Endodermal cell (in vitro differentiated cells): Measurements from ENCODE around the gene SPPL2C. TPM values are rescaled to one million over a fixed set of nuclear protein-coding genes. Genes with fewer than 3 reads are reported as not detected.

Experiments
- DNase-seq: peaks from one replicate; pipeline ENCODE4 v3.0.0-alpha.2; 2017
- H3K27ac ChIP-seq: 2 replicates; pipeline ENCODE4 v1.5.1; 2013; ENCODE audit warnings: mild to moderate bottlenecking, low read depth, low read length, moderate library complexity
- H3K27me3 ChIP-seq: 2 replicates; pipeline ENCODE4 v1.6.1; 2013; ENCODE audit warnings: mild to moderate bottlenecking, low read length, moderate library complexity; ENCODE audit not compliant: insufficient read depth, control insufficient read depth, poor library complexity, severe bottlenecking
- H3K36me3 ChIP-seq: 2 replicates; pipeline ENCODE4 v1.7.0; 2013; ENCODE audit warnings: mild to moderate bottlenecking, low read length, moderate library complexity; ENCODE audit not compliant: control insufficient read depth, insufficient read depth
- H3K4me1 ChIP-seq: one replicate; pipeline ENCODE4 v1.7.0; 2013; ENCODE audit warnings: low read length; ENCODE audit not compliant: control insufficient read depth, insufficient read depth
- H3K4me3 ChIP-seq: 2 replicates; pipeline ENCODE4 v1.5.1; 2013; ENCODE audit warnings: mild to moderate bottlenecking, low read length, moderate library complexity
- H3K9ac ChIP-seq: 2 replicates; pipeline ENCODE4 v1.6.1; 2013; ENCODE audit warnings: mild to moderate bottlenecking, low read length, moderate library complexity; ENCODE audit not compliant: poor library complexity, severe bottlenecking; ENCODE audit errors: extremely low read depth
- H3K9me3 ChIP-seq: 2 replicates; pipeline ENCODE4 v1.6.1; 2013; ENCODE audit warnings: mild to moderate bottlenecking, low read length, moderate library complexity; ENCODE audit not compliant: control insufficient read depth
- H3K27ac Mint-ChIP-seq: 2 replicates; pipeline ENCODE4 v1.8.0; 2020; ENCODE audit warnings: mixed read lengths
- H3K27me3 Mint-ChIP-seq: 2 replicates; pipeline ENCODE4 v1.8.0; 2021; ENCODE audit warnings: mild to moderate bottlenecking, mixed read lengths; ENCODE audit not compliant: insufficient read depth
- H3K36me3 Mint-ChIP-seq: 2 replicates; pipeline ENCODE4 v1.8.0; 2020; ENCODE audit warnings: low read depth, mixed read lengths
- H3K4me1 Mint-ChIP-seq: 2 replicates; pipeline ENCODE4 v1.8.0; 2020; ENCODE audit warnings: mixed read lengths
- H3K4me3 Mint-ChIP-seq: 2 replicates; pipeline ENCODE4 v1.8.0; 2020; ENCODE audit warnings: mild to moderate bottlenecking, moderate library complexity, mixed read lengths
- H3K9me3 Mint-ChIP-seq: 2 replicates; pipeline ENCODE4 v1.8.0; 2020; ENCODE audit warnings: mild to moderate bottlenecking, mixed read lengths
- WGBS, 2 experiments: methylation state at CpG; one replicate each; pipeline versions ENCODE4 v1.1.5 to v1.1.7; 2013; ENCODE audit warnings: missing lambda C conversion rate in 2 of 2, mixed read lengths in 1 of 2; ENCODE audit not compliant: insufficient coverage in 1 of 2, insufficient read length in 1 of 2; 5-methylcytosine and 5-hydroxymethylcytosine counted together
- total RNA-seq, 2 donors: library from RNA; stranded (reverse); fragmentation: NEBNext Ultra II Directional in 1 of 2; extraction: Animal tissue kit (Norgen Biotek cat#: 25700) in 1 of 2; gene quantifications; 2 replicates in 1 of 2; 3 replicates in 1 of 2; pipeline ENCODE4 v1.2.1, GENCODE V29; 2021
- TF ChIP-seq, protein P1 (sequence below): fragments of 200-600 bp; sonication (generic); conservative IDR thresholded peaks from 2 replicates; pipeline ENCODE4 v1.5.0; 2021; ENCODE audit warnings: antibody characterized with exemption, mild to moderate bottlenecking

Gene SPPL2C
- total RNA-seq, 2 donors from 2014 or later: not detected

DNA sequence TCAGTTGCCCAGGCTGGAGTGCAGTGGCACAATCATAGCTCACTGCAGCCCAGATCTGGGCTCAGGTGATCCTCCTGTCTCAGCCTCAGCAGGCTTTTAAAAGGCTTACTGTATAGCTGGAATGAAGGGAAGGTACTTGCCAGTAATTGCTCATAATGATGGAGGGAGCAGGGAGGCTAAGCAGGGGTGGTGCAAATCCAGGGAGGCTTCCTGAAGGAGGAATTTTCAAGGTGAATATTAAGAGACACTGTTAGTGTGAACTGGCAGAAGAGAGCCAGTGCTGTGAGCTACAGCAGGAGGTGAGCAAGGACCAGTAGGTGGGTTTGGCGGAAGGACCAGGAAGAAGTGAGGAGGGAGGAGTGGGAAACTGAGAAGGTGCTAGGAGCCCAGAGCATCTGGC is 35.8 kb upstream of the SPPL2C start:
- Histone ChIP-seq H3K27me3 (no peaks in the 10 kb centered on the region), H3K36me3 (no peaks in the 10 kb centered on the region), H3K4me1 (no peaks in the 10 kb centered on the region), H3K27ac (no peak overlapping the region), H3K9ac (no peak overlapping the region), H3K9me3 (no peaks in the 10 kb centered on the region), H3K4me3 (no peak overlapping the region)
- Mint-ChIP-seq H3K27ac (no peak overlapping the region), H3K9me3 (no peaks in the 10 kb centered on the region), H3K4me3 (no peak overlapping the region), H3K27me3 (peaks cover 17% of the 10 kb centered on the region), H3K4me1 (no peaks in the 10 kb centered on the region), H3K36me3 (no peaks in the 10 kb centered on the region)
- no peak for DNase-seq
- TF ChIP-seq, protein P1, sequence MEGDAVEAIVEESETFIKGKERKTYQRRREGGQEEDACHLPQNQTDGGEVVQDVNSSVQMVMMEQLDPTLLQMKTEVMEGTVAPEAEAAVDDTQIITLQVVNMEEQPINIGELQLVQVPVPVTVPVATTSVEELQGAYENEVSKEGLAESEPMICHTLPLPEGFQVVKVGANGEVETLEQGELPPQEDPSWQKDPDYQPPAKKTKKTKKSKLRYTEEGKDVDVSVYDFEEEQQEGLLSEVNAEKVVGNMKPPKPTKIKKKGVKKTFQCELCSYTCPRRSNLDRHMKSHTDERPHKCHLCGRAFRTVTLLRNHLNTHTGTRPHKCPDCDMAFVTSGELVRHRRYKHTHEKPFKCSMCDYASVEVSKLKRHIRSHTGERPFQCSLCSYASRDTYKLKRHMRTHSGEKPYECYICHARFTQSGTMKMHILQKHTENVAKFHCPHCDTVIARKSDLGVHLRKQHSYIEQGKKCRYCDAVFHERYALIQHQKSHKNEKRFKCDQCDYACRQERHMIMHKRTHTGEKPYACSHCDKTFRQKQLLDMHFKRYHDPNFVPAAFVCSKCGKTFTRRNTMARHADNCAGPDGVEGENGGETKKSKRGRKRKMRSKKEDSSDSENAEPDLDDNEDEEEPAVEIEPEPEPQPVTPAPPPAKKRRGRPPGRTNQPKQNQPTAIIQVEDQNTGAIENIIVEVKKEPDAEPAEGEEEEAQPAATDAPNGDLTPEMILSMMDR: no peak
- WGBS, 2 experiments: 85 to 100% methylated on average over 1 of the region's 1 CpG

DNA sequence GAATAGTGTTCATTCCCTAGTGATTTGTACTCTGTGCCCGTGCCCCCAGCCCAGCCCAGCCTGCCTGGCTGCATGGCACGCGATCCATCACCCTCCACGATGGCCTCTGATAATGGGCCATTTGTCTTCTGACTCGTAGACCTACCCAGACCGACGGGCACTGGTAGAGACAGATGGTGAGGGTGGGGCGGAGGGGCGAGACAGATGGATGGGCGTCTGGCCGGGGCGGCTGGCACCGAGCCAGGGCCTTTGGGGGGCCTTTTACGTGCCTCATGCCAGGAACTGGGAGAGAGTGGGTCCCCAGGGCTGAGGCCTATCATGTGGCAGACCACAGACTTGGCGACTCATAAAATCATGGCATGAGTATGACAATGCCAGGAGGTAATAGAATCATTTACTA is 35.2 kb upstream of the SPPL2C start:
- Histone ChIP-seq H3K4me3 (no peak overlapping the region), H3K27ac (no peak overlapping the region), H3K27me3 (no peaks in the 10 kb centered on the region), H3K4me1 (no peaks in the 10 kb centered on the region), H3K9ac (no peak overlapping the region), H3K9me3 (no peaks in the 10 kb centered on the region), H3K36me3 (no peaks in the 10 kb centered on the region)
- TF ChIP-seq, protein P1: no peak
- Mint-ChIP-seq H3K27me3 (peaks cover 13% of the 10 kb centered on the region), H3K27ac (no peak overlapping the region), H3K36me3 (no peaks in the 10 kb centered on the region), H3K9me3 (no peaks in the 10 kb centered on the region), H3K4me1 (no peaks in the 10 kb centered on the region), H3K4me3 (no peak overlapping the region)
- no peak for DNase-seq
- 91 to 98% methylated on average over 9 to 15 of the region's 15 CpGs for WGBS, 2 experiments

DNA sequence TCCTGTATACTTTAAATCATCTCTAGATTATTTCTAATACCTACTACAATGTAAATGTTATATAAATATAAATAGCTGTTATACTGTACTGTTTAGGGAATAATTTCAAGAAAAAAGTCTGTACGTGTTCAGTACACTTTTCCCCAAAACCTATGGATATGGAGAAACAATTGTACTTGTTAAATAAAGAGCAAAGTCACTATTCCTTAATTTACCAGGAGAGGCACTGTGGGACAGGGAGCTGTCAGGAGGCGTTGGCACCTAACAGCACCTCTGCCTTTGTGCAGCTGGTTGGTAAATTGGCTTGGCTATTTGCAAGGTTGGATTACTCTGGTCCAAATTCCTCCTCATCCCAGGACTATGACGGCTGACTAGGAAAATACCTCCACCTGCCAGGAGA is 32.6 kb upstream of the SPPL2C start:
- no peak for DNase-seq
- 60 to 75% methylated on average over 1 to 3 of the region's 3 CpGs for WGBS, 2 experiments

More for the DNA sequence above, 32.6 kb upstream of the SPPL2C start:
- H3K27ac Mint-ChIP-seq: no peak overlapping the region
- no peak overlapping the region for H3K4me3 Mint-ChIP-seq
- no peaks in the 10 kb centered on the region for H3K27me3 ChIP-seq
- H3K9ac ChIP-seq: no peak overlapping the region
- H3K4me1 Mint-ChIP-seq: no peaks in the 10 kb centered on the region
- no peaks in the 10 kb centered on the region for H3K36me3 Mint-ChIP-seq
- no peaks in the 10 kb centered on the region for H3K4me1 ChIP-seq
- H3K9me3 Mint-ChIP-seq: no peaks in the 10 kb centered on the region
- TF ChIP-seq, protein P1: peak; percentile 68
- H3K4me3 ChIP-seq: no peak overlapping the region
- H3K27ac ChIP-seq: no peak overlapping the region
- no peaks in the 10 kb centered on the region for H3K9me3 ChIP-seq
- H3K36me3 ChIP-seq: no peaks in the 10 kb centered on the region
- peaks cover 8% of the 10 kb centered on the region for H3K27me3 Mint-ChIP-seq
